Measurements from ENCODE around the gene RAB40A.
A peak's percentile ranks its signal among the peaks of the same experiment; 100 is the strongest.
"Not testable (repeated sequence)": the region's sequence is repeated elsewhere in the genome, so short reads cannot be mapped to it uniquely, and the experiment has no call there.

RAB40A gene

DNA sequence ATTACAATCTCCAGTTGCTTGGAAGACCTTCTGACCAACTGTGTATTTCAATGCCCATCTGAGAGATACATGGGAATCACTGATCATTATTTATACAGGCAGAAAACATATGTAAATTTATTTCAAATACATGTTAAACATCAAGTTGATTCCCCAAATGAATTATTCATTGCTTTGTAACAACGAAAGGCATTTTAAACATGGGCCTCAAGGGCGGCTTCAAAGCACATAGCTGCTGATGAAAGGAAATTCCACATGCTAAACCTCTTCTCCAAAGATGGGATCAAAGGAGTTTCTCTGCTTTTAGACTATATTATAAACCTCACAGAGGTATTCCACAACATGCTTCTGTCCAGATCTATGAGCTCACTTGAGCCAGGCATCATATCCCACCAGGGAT is 4.3 kb upstream of the RAB40A start:
- no peak for DNase-seq (ENCODE audit: low read depth in 2 of 2)

GRCh38 chrX:103520386-103520785 is 1.1 kb upstream of the RAB40A start:
- DNase-seq (ENCODE audit: low read depth in 2 of 2): no peak

GRCh38 chrX:103518571-103518970 is 718 bp downstream of the RAB40A start:
- DNase-seq (ENCODE audit: low read depth in 2 of 2): no peak

DNA sequence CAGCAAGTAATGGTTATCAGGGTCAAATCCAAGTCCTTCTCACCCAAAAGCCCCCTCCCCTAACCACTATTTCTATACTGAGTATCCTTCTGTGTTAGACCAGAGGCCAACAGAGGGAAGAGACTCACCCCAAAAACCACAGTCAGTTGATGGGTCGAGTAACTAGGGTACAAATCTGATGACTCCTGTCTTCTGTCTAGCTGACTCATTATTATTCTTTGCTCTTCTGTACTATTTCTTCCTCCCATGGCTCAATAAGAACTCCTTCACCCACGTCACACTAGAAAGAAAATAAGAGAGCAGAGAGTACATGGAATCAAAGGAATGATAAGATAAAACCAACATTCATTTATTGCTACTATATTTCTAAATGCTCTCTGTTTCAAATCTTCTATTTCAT is 2.0 kb downstream of the RAB40A start:
- no peak for DNase-seq (ENCODE audit: low read depth in 2 of 2)

GRCh38 chrX:103513476-103514108 is 5.7 kb downstream of the RAB40A start:
- DNase-seq (ENCODE audit: low read depth in 2 of 2): no peak

- no peak for DNase-seq (ENCODE audit: low read depth in 2 of 2)
Measured at GRCh38 chrX:103513067-103513466, 6.2 kb downstream of the RAB40A start.

DNA sequence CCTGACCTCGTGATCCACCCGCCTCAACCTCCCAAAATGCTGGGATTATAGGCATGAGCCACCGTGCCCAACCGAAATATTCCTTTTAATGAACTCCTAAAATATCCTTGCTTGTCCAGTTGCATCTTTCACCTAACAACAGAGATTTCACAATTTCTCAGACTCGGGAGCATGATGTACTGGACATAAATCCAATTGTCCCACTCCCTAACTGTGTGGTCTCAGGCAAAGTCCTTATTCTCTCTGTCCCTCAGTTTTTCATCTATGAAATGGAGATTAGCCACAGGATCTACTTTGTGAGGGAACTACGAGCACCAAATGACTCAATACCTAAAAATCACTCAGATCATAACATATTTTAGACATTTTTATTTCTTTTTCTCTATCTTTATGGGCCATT is 9.3 kb downstream of the RAB40A start:
- no peak for DNase-seq (ENCODE audit: low read depth in 2 of 2)

DNA sequence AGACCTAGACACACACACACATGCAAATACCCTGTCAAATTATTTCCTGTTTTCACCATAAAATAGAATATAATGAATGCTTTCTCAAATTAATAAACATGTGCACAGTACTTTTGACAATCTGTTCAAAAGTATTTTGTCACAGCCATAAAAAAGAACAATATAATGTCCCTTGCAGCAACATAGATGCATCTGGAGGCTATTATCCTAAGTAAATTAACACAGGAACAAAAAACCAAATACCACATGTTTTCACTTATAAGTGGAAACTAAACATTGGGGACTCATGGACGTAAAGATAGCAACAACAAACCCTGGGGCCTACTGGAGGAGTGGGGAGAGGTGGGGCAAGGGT is 15.5 kb downstream of the RAB40A start:
- DNase-seq (ENCODE audit: low read depth in 2 of 2): no peak

DNA sequence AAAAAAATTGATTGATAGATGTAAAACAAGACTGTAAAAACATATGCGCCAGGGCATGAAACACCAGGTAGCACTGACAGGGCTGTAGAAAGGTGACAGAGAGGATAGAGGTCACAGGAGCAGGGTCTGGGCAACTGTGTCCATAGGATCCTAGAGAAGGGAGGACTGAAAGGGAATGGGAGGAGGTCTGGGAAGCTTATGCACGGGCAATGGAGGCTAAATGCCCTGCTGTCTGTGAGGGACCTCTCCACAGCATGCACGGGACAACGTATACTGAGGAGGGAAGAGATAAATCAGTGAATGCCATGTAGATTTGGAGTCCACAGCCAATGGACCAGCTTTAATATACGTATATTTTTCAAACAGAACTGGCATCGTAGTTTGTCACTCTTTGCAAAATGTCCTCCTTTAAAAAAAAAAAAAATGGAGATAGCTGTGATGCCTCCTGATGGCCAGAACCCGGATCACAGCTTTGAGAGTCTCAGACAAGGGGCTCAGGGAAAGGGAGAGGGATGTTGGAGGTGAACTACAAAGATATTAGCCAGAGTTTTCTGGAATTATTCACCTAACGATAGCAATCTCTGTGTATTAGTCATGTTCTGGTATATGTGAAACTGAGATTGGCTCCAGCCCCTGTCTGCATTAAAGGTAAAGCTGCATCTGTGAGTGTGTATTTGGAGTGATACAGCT is 16.0 kb downstream of the RAB40A start:
- no peak for DNase-seq (ENCODE audit: low read depth in 2 of 2)

DNA sequence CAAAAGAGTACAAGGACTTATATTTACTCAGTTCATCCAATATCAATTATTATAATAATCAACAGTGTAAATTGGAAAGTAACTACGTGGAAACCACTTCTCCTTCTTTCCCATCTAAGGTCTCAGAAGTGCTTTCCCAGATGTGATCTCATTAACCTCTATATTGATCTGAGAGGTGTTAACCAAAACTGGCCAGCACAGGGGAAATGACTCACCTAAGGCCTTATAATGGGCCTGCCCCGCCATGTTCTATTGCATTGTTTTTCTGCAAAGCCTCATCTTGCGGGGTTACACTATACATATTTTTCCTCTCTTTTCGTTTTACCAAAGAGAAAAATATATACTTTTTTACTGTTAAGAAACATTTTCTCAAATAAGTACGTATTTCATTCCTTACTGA is 20.5 kb downstream of the RAB40A start:
- no peak for DNase-seq (ENCODE audit: low read depth in 2 of 2)

DNA sequence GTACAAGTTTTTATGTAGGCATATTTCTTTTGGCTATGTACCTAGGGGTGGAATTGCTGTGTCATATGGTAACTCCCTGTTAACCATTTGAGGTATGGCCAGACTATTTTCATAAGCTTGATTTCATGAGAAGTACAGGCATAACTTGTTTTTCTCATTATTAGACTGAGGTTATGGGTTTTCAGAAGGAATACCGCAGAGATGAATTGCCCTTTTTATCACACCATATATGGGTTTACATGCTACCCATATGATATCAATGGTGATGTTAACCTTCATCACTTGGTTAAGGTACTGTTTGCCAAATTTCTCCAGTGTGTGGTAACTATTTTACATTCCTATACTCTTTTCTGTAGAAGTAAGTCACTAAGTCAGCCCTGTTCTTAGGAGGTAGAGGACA is 23.5 kb downstream of the RAB40A start:
- DNase-seq (ENCODE audit: low read depth in 2 of 2): no peak

GRCh38 chrX:103493578-103493977 is 25.7 kb downstream of the RAB40A start:
- DNase-seq (ENCODE audit: low read depth in 2 of 2): not testable (repeated sequence)

GRCh38 chrX:103489733-103490132 is 29.6 kb downstream of the RAB40A start:
- DNase-seq (ENCODE audit: low read depth in 2 of 2): peak; percentile 12 to 23

DNA sequence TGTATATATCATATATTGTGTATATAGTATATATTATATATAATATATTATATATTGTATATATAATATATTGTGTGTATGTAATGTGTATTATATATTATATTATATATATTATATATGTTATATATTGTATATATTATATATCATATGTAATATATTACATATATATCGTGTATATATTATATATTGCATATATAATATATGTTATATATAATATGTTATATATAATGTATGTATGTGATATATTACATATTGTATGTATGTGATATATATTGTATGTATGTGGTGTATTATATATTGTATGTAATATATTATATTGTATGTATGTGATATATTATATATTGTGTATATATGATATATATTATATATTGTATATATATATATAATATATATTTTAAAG is 30.5 kb downstream of the RAB40A start:
- DNase-seq (ENCODE audit: low read depth in 2 of 2): no peak

GRCh38 chrX:103488332-103488731 is 31.0 kb downstream of the RAB40A start:
- DNase-seq (ENCODE audit: low read depth in 2 of 2): no peak

GRCh38 chrX:103483720-103484119 is 35.6 kb downstream of the RAB40A start:
- no peak for DNase-seq (ENCODE audit: low read depth in 2 of 2)

GRCh38 chrX:103480526-103480925 is 38.8 kb downstream of the RAB40A start:
- no peak for DNase-seq (ENCODE audit: low read depth in 2 of 2)

- DNase-seq (ENCODE audit: low read depth in 2 of 2): no peak
Measured at GRCh38 chrX:103477496-103477895, 41.8 kb downstream of the RAB40A start.

DNA sequence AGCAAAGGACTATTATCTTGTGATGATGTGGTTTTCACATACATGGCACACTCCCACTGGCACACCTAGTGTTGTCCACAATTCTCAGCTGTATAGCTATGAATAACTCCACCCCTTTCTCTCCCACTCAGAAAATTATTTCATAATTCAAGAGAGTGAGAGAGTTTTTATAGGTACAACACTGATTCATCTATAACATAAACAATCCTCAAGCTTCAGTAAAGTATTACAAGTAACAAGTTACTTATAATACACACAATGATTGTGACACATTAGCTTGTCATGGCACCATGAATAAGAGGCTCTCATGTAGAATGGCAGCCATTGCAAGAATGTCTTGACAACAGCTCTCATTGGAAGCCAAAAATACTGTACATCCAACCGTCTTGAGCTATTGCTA is 43.9 kb downstream of the RAB40A start:
- no peak for DNase-seq (ENCODE audit: low read depth in 2 of 2)

- DNase-seq (ENCODE audit: low read depth in 2 of 2): not testable (repeated sequence)
Measured at GRCh38 chrX:103469977-103470376, 49.3 kb downstream of the RAB40A start.

DNA sequence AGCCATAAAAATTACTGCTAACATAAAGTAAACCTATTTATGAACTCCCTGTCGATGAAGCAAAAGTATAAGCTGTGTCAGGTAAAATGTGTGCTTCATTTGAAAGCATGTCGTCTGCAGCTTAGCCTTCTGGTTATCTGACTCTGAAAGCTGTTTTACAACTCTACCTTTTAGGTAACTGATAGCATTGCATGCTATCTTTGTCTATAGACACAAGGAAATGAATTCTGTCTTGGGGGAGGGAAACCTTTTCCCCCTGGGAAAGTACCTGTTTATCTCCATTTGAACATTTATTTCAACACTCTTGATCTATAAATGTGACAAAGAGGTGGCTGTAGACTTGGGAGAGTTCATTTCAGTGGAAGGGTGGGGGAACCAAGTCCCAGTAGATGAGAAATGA is 51.4 kb downstream of the RAB40A start:
- no peak for DNase-seq (ENCODE audit: low read depth in 2 of 2)

GRCh38 chrX:103467156-103467555 is 52.1 kb downstream of the RAB40A start:
- DNase-seq (ENCODE audit: low read depth in 2 of 2): no peak

- DNase-seq (ENCODE audit: low read depth in 2 of 2): peak; percentile 60 to 63
Measured at GRCh38 chrX:103464774-103465117, 54.5 kb downstream of the RAB40A start.

Measured in activated CD4-positive, alpha-beta T cell treated with anti-CD3 and anti-CD28 coated beads for 24 hours (primary cell).